Kidney epithelial cell (primary cell): Measurements from ENCODE around the gene FANCI. TPM values are rescaled to one million over a fixed set of nuclear protein-coding genes. Genes with fewer than 3 reads are reported as not detected.
"Not testable (repeated sequence)": the region's sequence is repeated elsewhere in the genome, so short reads cannot be mapped to it uniquely, and the experiment has no call there.

ENCODE experiments used
- DNase-seq: peaks from one replicate; pipeline ENCODE4 v3.0.0-alpha.2; 2010; ENCODE audit warnings: low read depth
- H3K27me3 ChIP-seq: 2 replicates; pipeline ENCODE4 v1.6.0; 2011; ENCODE audit warnings: low read length; ENCODE audit not compliant: control insufficient read depth, insufficient read depth
- H3K36me3 ChIP-seq: 2 replicates; pipeline ENCODE4 v1.5.1; 2011; ENCODE audit warnings: low read length; ENCODE audit not compliant: control insufficient read depth, insufficient read depth
- H3K4me3 ChIP-seq: 2 replicates; pipeline ENCODE4 v1.5.1; 2011; ENCODE audit warnings: low read depth, mild to moderate bottlenecking, control low read depth, low read length
- total RNA-seq: library from RNA; depleted of rRNA; stranded (reverse); fragments of >200 nt; gene quantifications from 2 replicates; pipeline ENCODE4 v1.2.3, GENCODE V29; 2015
- TF ChIP-seq, protein P1 (sequence below): IDR thresholded peaks from 2 replicates; pipeline ENCODE4 v1.5.1; 2011; ENCODE audit warnings: mild to moderate bottlenecking, moderate library complexity, low read length, control low read depth, inconsistent platforms; ENCODE audit not compliant: insufficient read depth, poor library complexity, severe bottlenecking

FANCI gene
- total RNA-seq, 1 donor from 2014 or later: 68.3 TPM

DNA sequence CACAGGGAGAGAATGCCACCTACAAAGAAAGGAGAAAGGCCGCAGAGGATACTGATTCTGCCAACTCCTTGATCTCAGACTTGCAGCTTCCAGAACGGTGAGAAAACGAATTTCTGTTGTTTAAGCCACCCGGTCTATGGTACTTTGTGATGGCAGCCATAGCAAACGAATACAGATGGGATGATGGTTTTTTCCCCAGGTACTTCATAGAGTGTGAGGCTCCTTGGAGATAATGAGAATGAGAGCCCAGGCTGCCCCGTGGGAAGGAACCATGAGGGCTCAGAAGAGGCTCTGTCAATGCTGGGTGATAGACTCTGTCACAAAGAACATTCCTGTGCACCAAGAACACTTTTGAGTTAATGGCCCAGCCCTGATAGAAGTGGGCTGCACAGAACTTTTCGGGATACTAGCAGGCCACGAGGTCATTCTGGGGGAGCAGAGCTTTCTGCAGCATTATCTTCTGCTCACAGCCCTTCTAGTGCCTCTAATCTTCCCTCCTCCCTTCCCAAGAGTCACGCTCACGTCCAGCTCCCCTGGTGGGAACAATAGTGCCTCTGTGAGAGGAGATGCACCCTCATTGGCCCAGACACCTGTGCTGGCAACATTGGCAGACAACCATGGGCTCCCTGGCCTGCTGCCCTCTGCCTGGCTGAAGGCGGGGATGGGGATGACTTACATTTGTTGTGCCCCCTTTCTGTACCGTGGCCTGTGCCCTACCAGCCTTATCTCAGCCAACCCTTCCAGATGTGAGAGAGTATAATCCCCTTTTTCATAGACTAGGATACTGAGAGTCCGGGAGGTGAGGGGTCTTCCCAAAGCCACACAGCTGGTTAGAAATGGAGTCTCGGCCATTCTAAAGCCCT is 17.2 kb upstream of the FANCI start:
- no peaks in the 10 kb centered on the region for H3K36me3 ChIP-seq
- no peak for DNase-seq
- H3K4me3 ChIP-seq: no peak overlapping the region
- H3K27me3 ChIP-seq: no peaks in the 10 kb centered on the region
- TF ChIP-seq, protein P1, sequence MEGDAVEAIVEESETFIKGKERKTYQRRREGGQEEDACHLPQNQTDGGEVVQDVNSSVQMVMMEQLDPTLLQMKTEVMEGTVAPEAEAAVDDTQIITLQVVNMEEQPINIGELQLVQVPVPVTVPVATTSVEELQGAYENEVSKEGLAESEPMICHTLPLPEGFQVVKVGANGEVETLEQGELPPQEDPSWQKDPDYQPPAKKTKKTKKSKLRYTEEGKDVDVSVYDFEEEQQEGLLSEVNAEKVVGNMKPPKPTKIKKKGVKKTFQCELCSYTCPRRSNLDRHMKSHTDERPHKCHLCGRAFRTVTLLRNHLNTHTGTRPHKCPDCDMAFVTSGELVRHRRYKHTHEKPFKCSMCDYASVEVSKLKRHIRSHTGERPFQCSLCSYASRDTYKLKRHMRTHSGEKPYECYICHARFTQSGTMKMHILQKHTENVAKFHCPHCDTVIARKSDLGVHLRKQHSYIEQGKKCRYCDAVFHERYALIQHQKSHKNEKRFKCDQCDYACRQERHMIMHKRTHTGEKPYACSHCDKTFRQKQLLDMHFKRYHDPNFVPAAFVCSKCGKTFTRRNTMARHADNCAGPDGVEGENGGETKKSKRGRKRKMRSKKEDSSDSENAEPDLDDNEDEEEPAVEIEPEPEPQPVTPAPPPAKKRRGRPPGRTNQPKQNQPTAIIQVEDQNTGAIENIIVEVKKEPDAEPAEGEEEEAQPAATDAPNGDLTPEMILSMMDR: no peak

GRCh38 chr15:89227425-89227824 is 16.4 kb upstream of the FANCI start:
- Histone ChIP-seq H3K4me3 (no peak overlapping the region), H3K36me3 (no peaks in the 10 kb centered on the region), H3K27me3 (no peaks in the 10 kb centered on the region)
- TF ChIP-seq, protein P1: no peak
- no peak for DNase-seq

DNA sequence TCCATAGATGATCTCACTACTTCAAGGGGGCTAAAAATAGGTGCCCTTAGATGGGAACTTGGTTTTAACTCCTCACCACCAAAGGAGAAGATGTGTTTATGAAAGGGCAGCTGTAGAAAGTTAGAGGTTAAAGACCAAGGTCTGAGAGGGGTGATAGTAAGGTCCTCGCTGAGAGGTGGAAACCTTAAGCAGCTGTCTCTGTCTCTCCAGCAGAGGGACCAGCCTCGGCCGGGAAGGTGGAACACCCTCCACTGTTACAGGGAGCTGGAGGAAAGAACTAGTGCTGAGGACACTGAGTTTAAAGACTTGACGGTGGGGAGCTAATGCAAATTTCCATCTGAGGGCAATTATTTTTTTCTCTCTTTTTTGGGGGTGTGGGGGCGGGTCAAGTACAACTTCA is 13.5 kb upstream of the FANCI start:
- TF ChIP-seq, protein P1: no peak
- H3K4me3 ChIP-seq: no peak overlapping the region

GRCh38 chr15:89231832-89232231 is 11.9 kb upstream of the FANCI start:
- Histone ChIP-seq H3K4me3 (no peak overlapping the region), H3K36me3 (no peaks in the 10 kb centered on the region), H3K27me3 (no peaks in the 10 kb centered on the region)
- TF ChIP-seq, protein P1: no peak
- DNase-seq: no peak

More for the DNA sequence above, 13.5 kb upstream of the FANCI start:
- no peak for DNase-seq
- Histone ChIP-seq H3K36me3 (no peaks in the 10 kb centered on the region), H3K27me3 (no peaks in the 10 kb centered on the region)

DNA sequence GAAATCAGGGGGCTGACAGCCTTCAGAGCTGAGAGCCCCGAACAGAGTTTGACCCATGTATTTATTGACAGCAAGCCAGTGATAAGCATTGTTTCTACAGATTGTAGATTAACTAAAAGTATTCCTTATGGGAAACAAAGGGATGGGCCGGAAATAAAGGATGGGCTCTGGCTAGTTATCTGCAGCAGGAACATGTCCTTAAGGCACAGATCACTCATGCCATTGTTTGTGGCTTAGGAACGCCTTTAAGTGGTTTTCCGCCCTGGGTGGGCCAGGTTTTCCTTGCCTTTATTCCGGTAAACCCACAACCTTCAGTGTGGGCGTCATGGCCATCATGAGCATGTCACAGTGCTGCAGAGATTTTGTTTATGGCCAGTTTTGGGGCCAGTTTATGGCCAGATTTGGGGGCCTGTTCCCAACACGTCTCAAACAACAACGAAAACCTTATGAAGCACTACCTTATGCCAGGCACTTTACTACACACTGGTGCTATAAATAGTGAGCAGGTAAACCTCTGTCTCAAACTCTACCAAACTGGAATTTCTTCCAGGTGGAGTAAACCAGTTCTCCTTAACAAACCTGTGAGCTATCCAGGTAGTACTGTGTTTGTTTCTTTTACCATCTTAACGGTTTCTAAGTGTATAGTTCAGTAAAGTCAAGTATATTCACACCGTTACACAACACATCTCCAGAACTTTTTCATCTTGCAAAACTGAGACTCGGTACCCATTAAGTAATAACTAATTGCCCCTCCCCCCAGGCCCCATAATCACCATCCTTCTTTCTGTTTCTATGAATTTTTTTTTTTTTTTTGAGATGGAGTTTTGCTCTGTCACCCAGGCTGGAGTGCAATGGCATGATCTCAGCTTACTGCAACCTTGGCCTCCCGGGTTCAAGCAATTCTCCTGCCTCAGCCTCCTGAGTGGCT is 3.6 kb upstream of the FANCI start:
- H3K4me3 ChIP-seq, DNase-seq, H3K27me3 ChIP-seq, H3K36me3 ChIP-seq: not testable (repeated sequence)

DNA sequence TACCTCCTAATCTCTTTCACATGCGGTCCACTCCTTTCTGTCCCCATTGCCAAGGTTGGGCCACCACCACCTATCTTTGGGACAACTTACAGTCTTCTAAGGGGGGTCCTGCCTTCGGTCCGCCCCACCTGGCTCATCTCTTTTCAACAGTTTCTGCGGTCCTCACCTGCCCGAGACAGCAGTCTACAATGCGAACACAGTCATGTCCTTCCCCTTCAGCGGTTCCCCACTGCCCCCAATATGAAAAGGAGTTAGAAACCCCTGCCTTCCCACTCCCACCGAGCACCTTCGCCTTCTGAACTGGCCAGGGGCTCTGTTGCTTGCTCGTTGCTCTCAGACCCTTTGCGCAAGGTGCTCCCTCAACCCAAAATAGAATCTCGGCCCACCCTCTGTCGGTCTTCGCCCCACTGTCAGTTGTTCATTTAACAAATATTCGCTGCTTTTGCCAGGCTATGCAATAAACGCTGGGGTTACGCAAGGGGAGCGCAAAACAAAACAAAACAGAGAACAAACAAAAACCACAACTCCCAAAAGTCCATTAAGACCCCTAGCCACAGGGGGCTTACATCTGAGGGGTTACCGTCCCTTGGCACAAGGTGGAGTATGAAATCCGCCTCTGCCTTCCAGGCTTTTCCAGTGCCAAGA is 611 bp upstream of the FANCI start:
- no peak for DNase-seq
- H3K36me3 ChIP-seq: no peaks in the 10 kb centered on the region
- TF ChIP-seq, protein P1: no peak
- no peaks in the 10 kb centered on the region for H3K27me3 ChIP-seq
- H3K4me3 ChIP-seq: peak overlapping the region; percentile 90
